Stomach (tissue), 4 donors: Measurements from ENCODE around the gene PRDM16.
"Not testable (repeated sequence)": the region's sequence is repeated elsewhere in the genome, so short reads cannot be mapped to it uniquely, and the experiment has no call there.

Experiments
- POLR2A ChIP-seq, 4 donors: fragments of 450-650 bp; IDR thresholded peaks; one replicate each; pipeline ENCODE4 v1.6.1; 2016; ENCODE audit warnings: antibody characterized with exemption in 4 of 4, control low read depth in 2 of 4, mild to moderate bottlenecking in 1 of 4, moderate library complexity in 1 of 4
- TF ChIP-seq, protein P1 (sequence below), 7 experiments: fragments of 450-650 bp in 4 of 7; fragments of 200-600 bp in 3 of 7; sonication (generic) in 3 of 7; IDR thresholded peaks; one replicate each; pipeline ENCODE4 v1.5.1; 2016 to 2019; ENCODE audit warnings: antibody characterized with exemption in 7 of 7, control low read depth in 2 of 7, mild to moderate bottlenecking in 1 of 7

DNA sequence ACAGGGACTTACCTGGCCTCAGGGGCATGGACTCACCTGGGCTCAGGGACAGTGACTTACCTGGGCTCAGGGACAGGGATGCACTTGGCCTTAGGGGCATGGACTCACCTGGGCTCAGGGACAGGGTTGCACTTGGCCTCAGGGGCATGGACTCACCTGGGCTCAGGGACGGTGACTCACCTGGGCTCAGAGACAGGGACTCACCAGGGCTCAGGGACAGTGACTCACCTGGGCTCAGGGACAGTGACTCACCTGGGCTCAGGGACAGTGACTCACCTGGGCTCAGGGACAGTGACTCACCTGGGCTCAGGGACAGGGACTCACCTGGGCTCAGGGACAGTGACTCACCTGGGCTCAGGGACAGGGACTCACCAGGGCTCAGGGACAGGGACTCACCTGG is 96.2 kb downstream of the PRDM16 start:
- TF ChIP-seq, protein P1, sequence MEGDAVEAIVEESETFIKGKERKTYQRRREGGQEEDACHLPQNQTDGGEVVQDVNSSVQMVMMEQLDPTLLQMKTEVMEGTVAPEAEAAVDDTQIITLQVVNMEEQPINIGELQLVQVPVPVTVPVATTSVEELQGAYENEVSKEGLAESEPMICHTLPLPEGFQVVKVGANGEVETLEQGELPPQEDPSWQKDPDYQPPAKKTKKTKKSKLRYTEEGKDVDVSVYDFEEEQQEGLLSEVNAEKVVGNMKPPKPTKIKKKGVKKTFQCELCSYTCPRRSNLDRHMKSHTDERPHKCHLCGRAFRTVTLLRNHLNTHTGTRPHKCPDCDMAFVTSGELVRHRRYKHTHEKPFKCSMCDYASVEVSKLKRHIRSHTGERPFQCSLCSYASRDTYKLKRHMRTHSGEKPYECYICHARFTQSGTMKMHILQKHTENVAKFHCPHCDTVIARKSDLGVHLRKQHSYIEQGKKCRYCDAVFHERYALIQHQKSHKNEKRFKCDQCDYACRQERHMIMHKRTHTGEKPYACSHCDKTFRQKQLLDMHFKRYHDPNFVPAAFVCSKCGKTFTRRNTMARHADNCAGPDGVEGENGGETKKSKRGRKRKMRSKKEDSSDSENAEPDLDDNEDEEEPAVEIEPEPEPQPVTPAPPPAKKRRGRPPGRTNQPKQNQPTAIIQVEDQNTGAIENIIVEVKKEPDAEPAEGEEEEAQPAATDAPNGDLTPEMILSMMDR (IDR thresholded peaks at IDR 0.05) = not testable (repeated sequence)
- TF ChIP-seq POLR2A (IDR thresholded peaks at IDR 0.05) = not testable (repeated sequence)
